HG03378 (cell line): Measurements from ENCODE around the gene DENND1A.

Experiments
- ATAC-seq: cut with Tn5 transposase; IDR thresholded peaks from one replicate; pipeline ENCODE4 v1.9.1; 2021; ENCODE audit warnings: mild to moderate bottlenecking, moderate library complexity; ENCODE audit not compliant: unreplicated experiment

The DENND1A gene

DNA sequence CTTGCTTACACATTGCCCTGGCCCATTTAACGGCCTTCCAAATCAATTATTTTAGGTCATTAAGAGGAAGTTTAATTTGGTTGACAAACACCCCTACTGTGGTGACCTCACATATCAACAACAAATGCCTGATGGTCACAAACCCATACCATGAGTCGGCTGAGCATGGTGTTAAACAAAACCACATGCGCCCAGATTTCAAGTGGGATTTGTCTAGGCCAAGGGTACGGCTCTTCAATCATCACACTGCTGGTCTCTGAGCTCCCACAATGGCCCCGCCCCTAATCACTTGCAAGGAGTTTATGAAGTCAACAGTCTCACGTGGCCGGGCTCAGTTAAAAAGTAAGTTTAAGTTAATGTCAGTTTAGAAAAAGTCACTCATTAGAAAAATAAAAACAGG, 330.1 kb downstream of the DENND1A start:
- ATAC-seq, result no peak

DNA sequence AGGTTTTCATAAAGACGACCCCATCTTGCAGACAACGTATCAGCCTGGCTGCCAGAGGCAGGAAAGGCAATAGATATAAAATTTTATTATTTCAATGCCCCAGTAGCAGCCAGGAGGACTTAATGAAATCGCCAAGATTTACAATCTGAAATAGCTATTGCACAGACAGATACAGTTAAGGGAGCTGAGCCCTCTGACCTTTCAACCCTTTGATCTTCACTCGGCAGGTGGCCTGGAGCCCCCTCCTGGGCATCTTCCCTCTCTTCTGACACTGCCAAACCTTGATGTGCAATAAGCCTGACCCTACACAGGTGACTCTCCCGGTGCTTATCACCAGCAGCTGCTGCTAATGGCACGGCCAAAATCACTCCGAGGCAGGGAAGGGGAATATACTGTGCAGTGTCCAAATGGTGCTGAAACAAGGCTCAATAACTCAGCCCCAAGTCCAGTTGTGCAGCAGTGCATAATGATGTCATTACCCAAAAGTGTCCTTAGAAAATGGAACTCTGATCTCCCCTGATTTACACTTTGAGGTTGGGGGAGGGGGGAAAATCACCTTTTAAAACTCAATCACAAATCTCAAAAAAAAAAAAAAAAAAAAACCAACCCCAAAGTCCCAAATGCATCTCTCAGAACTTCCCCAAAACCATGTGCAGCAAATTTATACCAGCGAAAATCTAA, 331.9 kb downstream of the DENND1A start:
- no peak for ATAC-seq

DNA sequence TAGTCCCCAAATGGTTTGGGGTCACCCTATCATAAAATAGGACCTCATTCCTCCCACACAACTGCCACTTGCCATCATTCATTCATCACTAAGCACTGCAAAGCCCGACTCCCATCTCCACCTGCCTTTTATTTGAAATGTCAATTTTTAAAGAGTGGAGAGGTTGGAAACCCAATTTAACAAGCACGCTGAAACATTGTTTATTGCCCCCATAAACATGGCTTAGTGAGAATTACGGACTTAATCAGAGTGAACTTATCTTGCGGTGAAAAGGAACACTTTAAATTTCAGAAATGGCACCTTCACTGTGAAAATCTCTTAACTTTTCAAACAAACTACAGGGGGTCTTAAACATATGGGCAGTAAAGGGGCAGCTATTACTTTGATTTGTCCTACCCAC, 332.9 kb downstream of the DENND1A start:
- no peak for ATAC-seq

DNA sequence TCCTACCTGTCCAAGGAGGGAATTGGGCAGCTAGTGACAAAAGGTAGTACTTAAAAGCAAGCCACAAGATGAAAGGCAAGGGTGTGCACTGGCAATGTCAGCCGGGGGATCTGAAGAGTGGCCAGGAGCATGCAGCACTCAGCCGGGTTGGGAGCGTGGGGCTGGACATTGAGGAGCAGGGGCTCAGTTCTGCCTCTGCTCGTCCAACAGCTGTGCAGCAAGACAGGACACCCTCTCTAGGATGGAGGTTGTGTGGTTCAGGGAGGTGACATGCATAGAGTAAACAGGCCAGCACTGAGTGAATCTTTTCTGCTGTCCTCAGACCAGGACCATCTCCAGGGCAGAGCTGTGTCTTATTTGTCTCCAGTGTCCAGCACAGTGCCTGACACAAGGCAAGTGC, 338.6 kb downstream of the DENND1A start:
- no peak for ATAC-seq

DNA sequence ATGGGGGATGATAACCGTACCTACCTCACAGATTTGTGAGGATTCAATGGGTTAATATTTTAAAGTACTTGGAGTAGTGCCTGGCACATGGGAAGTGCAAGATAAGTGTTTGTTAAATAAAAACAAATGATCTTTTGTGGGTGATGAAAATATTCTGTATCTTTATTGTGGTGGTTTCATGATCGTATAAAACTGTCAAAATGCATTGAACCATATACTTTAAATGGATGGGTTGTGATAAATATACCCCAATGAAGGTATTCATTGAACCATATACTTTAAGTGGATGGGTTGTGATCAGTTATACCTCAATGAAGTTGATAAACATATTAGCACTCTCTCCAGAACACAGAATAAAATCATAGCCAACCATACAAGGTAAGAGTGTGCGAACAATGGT, 339.4 kb downstream of the DENND1A start:
- no peak for ATAC-seq

DNA sequence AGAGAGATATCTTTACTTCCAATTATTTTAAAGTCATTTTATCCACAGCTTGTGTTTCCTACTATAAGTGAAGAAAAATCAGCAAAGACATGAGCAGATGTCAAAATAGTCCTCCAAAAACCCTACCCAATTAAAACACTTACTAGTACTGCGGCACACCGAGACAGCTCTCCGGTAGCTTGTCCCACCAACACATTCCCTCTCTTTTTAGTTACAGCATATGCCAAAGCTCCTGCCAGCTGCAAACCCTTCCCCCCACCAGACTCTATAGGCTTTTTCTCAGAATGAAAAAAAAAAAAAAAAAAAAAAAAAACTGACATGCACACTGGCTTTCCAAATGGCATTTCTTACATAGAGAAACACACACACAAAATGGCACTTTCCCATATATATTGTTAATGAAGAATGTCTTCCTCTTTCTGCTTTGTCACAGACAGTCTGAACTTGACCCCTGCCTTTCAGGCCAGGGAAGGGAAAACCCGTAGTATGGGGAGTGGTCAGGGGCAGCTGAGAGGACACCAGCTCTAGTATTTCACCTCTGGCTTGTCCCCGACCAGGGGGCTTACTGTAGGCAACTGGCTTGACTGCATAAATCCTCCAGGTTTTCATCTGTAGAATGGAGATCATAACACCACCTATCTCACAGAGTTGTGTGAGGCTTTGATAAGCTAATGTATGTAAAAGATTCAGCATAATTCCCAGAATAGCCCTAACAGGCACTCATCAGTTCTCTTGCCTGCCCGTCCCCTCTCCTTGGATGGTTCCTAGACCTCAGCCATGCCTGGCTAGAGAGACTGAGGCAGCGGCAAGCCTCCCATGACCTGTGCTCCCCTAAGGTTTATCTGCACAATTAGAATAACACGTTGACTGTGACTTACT, 340.3 kb downstream of the DENND1A start:
- no peak for ATAC-seq

DNA sequence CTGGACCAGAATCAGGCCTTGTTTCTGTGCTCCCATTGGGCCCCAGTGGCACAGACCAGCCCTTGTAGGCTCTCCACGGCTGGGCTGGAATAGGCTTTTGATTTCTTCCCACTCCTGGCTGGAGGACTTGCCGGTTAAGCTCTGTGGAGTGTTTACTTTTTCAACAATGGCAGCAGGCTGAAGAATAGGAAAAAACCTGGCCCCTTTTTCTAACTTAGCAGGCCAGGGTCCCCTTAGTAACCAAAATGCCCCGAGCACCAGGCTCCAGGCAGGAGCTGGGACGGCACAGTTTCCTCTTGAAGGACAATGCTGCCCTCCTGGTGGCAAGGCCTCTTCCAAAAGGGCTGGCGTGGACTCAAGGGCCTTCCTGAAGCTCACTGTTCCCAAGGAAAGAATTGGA, 343.7 kb downstream of the DENND1A start:
- ATAC-seq, result no peak

DNA sequence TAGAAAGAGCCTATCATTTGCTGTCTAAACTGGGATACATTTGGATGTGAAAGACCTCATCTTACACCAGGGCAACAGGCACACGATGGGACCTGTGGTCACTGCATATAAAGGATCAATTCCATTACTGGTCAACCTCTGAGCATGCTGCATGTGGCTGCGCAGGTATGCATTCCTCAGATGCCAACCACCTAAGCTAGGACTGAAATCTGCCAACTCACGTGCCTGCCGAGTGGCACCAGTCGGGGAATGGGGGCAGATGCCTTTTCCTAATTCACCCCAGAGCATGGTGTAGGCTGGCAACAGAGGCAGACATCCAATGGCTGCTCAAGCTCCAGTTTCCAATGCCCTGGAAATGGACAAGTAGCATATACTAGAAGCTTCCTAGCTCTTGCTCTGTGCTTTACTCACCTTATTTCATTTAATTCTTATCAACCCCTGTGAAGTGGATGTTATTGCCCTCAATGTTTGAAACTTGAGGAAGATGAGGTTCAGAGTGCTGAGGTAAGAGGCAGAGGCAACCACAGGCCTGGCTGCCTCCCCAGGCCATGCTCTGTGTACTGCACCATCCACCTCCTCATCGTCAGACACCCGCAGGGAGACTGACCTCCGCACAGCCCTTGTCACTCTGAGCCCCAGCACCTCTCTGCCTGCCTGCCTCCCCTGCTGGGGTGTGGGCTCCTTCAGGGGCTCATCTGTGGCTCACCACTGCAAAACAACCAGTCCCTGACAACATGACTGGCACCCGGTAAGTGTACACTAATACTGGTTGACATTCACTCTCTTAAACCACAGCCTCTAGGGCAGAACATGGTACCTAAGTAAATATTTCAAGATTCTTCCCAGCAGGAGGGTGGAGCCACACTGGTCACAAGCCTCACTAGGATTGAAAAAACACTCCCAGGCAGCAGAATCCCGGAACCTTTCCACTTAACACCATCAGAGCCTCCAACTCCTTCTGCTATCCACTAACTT, 345.4 kb downstream of the DENND1A start:
- ATAC-seq, result no peak

DNA sequence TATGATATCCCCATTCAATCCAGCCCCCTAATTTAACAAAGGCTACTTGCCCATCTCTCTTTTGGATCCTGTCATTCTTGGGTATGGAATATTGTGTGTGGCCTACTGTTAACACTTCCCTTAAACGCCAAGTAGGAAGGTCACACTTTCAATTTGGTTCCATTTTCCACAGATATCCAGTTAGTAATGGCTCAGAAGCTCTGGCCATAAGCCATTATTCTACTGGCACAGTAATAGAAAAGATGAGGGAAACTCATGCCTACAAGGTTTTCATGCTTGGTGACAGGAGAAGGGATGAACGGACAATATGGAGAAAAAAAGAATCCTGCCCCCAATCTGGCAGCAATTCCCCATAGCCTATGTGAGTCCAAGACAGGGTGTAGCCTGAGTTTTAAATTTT, 346.3 kb downstream of the DENND1A start:
- no peak for ATAC-seq

DNA sequence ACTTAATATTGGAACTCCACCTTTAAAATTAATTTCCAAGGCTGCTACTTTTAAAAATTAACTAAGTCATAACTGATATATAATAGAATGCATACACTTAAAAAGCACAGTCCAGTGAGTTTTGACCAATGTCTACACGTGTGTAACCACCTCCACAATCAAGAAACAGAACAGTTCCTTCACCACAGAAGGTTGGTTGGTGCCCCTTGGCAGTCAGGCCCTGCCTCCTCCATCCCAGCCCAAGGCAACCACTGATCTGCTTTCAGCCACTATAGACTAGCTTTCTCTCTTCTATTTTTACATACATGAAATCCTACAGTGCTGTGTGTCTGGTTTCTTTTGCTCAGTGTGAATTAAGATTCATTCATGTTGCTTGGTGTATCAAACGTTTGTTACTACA, 358.7 kb downstream of the DENND1A start:
- no peak for ATAC-seq

DNA sequence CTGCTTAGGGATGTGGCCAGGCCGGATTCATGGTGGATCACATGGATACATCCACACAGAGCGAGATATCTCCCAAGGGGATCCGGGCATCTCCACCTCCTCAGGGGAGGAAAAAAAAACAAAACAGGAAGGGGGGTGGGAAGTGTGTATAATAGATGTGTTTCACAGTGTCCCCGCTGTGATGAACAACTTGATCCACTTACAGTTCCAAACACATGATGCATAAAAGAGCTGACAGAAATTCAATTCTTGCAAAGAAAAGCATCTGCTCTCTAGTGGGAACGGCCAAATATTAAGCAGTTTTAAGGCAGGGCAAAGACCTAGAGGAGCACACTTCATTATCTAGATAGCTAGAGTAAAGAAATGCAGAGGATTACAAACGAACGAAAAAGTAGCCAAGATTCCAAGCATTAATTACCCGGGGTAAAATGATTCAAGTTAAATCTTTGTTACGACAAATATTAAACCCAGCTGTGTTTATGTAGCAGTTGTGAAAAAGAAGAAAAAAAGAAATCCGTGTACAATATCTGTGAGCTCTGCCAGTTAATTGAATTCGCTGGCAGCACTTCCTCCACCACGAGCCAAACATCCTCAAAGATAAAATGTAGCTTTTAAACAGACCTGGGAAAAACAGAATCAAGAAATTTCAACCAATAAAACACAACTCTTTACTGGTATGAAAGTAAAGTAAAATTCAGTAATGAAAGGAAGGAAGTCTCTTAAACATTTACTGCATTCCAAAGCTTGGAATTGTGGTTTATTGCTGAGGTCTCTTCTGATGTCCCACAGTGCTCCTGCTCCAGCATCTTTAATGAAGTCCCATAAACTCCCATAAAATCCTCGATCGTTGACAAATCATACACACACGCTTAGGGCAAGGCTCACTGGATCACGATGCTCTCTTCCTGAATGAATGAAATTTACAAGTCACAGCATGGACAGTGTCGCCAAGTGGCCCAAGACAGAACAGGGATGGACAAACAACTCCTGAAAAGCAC, 360.9 kb downstream of the DENND1A start:
- ATAC-seq, result no peak

DNA sequence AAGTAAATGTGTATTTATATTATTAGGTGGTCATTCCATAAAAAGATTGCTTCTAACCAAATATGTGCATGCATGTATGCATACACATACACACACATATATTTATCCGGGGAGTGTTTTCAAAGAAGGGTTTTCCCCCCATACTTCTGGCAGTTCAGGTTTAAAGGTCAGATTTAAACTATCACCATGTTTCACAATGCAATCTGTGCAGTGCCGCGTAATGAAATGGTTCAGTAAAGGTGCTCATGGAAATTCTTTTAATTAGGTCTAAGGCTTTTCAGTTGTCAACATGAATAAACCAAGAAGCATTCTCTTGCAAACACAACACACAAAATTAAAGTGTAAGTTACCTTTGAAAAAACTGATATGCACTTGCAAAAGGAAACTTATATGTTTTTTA, 362.9 kb downstream of the DENND1A start:
- ATAC-seq, result no peak

DNA sequence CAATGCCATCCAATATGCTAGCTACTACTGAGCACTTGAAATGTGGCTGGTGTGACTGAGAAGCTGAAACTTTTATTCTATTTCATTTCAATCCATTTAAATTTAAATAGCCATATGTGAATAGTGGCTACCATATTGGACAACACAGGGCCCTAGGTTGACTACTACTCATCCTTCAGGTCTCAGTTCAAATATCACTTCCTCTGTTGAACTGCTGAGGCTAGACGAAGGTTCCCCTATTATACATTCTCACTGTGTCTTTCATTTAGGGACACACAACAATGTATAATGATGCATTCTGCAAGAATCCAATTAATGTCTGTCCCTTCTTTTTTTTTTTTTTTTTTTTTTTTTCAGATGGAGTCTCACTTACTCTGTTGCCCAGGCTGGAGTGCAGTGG, 365.3 kb downstream of the DENND1A start:
- ATAC-seq, result no peak

DNA sequence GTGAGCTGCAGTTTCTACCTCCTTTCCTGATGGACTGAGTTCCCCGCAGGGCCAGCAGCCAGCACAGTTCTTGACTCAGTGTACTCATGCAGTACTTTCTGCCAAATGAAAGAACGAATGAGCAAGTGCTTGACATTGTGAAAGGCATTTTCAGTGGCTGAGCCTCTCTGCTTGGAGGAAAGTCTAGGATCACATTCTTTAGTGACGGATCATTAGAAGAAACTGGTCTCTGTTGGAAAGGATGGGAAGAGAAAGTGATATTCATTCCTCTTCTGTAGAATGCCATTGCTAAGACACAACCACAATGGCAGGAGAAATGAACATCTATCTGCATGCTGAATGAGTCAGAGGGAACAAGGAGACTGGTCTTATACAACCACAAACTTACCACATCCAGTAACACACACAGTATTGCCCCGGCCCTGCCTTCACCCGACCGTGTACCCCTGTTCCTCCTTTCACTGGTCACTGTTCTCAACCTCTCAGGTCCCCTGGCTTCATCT, 367.0 kb downstream of the DENND1A start:
- no peak for ATAC-seq

DNA sequence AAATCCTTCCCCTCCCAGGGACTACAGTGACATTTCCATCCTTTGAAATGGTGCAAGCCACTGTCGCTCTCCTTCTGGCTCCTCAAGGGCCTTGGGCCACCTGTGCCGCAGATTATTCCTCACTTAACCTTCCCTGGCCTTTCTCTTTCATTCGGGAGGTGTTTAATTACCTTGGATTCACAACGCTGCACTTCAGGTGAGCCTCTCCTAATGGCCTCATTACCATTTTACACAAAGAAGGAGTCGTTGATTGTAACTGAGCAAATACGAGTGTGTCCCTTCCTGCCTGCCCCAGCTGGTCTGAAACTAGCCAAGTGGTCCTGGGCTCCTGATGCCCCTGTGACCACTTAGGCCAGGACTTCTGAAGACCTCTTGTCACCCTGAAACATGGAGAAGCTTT, 368.9 kb downstream of the DENND1A start:
- no peak for ATAC-seq

DNA sequence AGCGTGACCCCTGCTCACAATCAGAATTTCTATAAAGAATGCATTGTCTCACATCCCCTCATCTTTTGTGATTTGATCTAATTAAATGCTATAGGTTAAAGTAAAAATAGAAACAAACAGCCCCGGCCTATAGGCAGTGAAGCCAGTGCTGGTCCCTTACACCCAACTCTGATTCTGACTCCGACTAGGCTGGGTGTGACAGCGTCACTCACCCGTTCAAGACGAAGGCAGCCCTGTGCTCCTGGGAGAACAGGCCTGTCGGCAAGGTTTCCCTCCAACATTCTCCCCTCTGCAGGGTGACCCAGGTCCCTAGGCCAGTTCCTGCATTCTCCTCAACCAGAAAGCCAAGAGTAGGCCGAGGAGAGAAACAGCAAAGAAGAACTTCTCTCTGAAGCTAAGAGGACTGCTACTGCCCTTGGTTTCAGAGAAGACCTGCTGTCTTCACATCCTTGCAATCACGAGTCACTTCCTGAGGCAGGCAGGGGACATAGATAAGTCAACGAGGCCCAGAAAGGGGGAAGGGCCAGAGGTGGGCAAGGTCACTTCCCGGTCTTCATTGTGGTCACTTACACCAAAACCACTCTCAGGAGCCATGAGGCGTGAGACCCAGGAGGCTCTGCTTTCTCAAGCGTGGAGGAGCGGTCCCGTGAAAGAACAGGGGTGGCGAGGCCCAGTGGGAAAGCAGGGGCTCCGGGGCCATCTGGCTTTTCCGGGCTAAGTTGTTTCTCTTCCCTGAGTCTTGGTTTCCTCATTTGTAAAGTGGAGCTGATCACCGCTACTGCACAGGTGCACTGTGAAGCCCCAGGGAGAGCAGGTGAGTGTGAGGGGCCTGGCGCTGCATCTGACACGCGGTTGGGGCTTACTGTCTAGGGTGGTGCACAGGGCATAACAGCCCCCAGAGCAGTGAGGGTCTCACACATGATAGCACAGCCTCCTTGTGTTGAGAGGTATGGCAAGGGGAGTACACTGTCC, 373.2 kb downstream of the DENND1A start:
- no peak for ATAC-seq

DNA sequence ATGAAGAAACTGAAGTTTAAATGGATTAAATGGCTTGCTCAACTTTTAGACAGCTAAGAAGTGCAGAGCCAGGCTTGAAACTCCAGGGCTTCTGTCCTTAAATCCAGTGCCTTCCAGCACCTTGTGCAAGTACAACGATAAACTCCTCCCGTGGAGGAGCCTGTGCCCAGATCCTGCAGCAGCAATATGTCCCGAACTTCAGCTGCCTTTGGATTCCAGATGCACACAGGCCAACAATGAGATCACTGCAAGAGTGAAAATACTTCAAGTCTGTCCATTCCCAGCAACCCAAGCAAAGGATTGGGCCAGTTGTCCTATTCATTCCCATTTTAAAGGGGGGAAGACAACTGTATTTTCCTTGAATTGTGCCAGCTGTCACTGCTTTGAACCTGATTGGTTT, 374.3 kb downstream of the DENND1A start:
- ATAC-seq, result no peak

DNA sequence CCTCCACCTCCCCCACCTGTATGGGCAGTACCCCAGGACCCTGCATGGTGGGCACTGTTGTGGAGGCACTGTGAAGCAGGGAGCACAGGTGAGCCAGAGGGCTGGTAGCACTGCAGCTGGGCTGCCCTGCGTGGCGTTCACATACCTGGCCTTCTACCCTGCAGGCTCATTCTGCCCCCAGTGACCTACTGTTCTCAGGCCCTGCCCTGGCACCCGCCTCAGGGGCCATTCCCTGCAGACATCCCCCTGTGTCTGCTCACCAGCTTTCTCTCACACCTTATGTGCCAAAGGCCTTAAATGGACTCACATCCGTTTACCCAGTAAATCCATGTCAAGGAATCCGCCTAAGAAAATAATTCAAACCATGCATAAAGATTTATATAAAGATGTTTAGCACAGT, 377.4 kb downstream of the DENND1A start:
- ATAC-seq, result no peak

DNA sequence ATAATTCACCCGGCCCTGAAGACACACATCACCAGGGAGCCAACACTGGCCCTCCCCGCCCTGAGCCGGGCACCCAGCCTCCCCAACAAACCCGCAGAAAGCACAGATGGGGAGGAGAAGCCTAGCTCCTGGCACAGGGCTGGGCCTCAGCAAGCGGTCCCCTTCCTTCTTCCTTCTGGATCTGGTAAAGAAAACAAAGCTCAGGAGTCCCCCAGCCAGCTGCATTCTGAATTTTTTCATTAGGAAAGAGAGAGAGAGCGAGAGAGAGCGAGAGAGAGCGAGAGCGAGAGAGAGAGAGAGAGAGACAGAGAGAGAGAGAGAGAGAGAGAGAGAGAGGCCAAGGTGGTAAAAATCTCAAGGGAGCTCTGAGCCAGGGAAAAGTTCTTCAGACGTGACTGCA, 378.2 kb downstream of the DENND1A start:
- no peak for ATAC-seq
